GM12878 (cell line): ENCODE results near the gene RIMS1. TPM values are rescaled to one million over a fixed set of nuclear protein-coding genes. Genes with fewer than 3 reads are reported as not detected.

Source experiments
- BHLHE40 ChIP-seq, 2 experiments: fragments of 450-650 bp in 1 of 2; IDR thresholded peaks; 2 replicates each; pipeline ENCODE4 v1.6.1; 2011 to 2017; ENCODE audit warnings: low read depth in 2 of 2, borderline replicate concordance in 1 of 2, improper control_type of control experiment in 1 of 2, low read length in 1 of 2, mild to moderate bottlenecking in 1 of 2
- BMI1 ChIP-seq: fragments of 450-650 bp; IDR thresholded peaks from 2 replicates; pipeline ENCODE4 v1.6.1; 2016; ENCODE audit warnings: mild to moderate bottlenecking, moderate library complexity, borderline replicate concordance
- CHD4 ChIP-seq: fragments of 200-600 bp; sonication (generic); IDR thresholded peaks from 2 replicates; pipeline ENCODE4 v1.6.1; 2016; ENCODE audit warnings: mild to moderate bottlenecking
- CREB1 ChIP-seq: IDR thresholded peaks from 2 replicates; pipeline ENCODE4 v1.6.1; 2012; ENCODE audit warnings: low read depth, mild to moderate bottlenecking, inconsistent platforms
- ELK1 ChIP-seq: IDR thresholded peaks from 2 replicates; pipeline ENCODE4 v1.6.1; 2012; ENCODE audit warnings: low read depth, low read length, improper control_type of control experiment
- FOXM1 ChIP-seq: IDR thresholded peaks from 2 replicates; pipeline ENCODE4 v1.6.1; 2012; ENCODE audit warnings: low read depth, mild to moderate bottlenecking, inconsistent platforms, low read length, moderate library complexity
- JUNB ChIP-seq: IDR thresholded peaks from 2 replicates; pipeline ENCODE4 v1.6.1; 2016; ENCODE audit warnings: antibody characterized with exemption, mild to moderate bottlenecking
- MEF2A ChIP-seq: IDR thresholded peaks from 2 replicates; pipeline ENCODE4 v1.6.1; 2011; ENCODE audit warnings: low read depth, mild to moderate bottlenecking, low read length, moderate library complexity; ENCODE audit not compliant: insufficient read depth
- MLLT1 ChIP-seq: fragments of 450-650 bp; IDR thresholded peaks from 2 replicates; pipeline ENCODE4 v1.6.1; 2016; ENCODE audit warnings: mild to moderate bottlenecking
- NBN ChIP-seq: fragments of 450-650 bp; IDR thresholded peaks from 2 replicates; pipeline ENCODE4 v1.6.1; 2016
- NFYB ChIP-seq: IDR thresholded peaks from 2 replicates; pipeline ENCODE4 v1.6.1; 2011; ENCODE audit warnings: low read depth, mild to moderate bottlenecking, low read length, improper control_type of control experiment, moderate library complexity; ENCODE audit not compliant: insufficient read depth
- PKNOX1 ChIP-seq: fragments of 450-650 bp; IDR thresholded peaks from 2 replicates; pipeline ENCODE4 v1.6.1; 2016; ENCODE audit warnings: mild to moderate bottlenecking
- POU2F2 ChIP-seq: IDR thresholded peaks from 3 replicates; pipeline ENCODE4 v1.6.1; 2011; ENCODE audit warnings: low read depth, mild to moderate bottlenecking, low read length, borderline replicate concordance
- RAD21 ChIP-seq: IDR thresholded peaks from 2 replicates; pipeline ENCODE4 v1.6.1; 2011; ENCODE audit warnings: mild to moderate bottlenecking, low read depth, low read length, moderate library complexity; ENCODE audit not compliant: insufficient read depth
- RB1 ChIP-seq: fragments of 450-650 bp; formaldehyde crosslinking; IDR thresholded peaks from 2 replicates; pipeline ENCODE4 v1.6.1; 2017; ENCODE audit warnings: mild to moderate bottlenecking, borderline replicate concordance
- SIX5 ChIP-seq: IDR thresholded peaks from 2 replicates; pipeline ENCODE4 v1.6.1; 2011; ENCODE audit warnings: mild to moderate bottlenecking, low read depth, low read length, moderate library complexity; ENCODE audit not compliant: severe bottlenecking
- SMARCA5 ChIP-seq: fragments of 450-650 bp; IDR thresholded peaks from 2 replicates; pipeline ENCODE4 v1.6.1; 2017; ENCODE audit warnings: mild to moderate bottlenecking
- SMC3 ChIP-seq: IDR thresholded peaks from 2 replicates; pipeline ENCODE4 v1.6.1; 2011; ENCODE audit warnings: low read length, improper control_type of control experiment, borderline replicate concordance
- SRF ChIP-seq, 2 experiments: IDR thresholded peaks; 2 replicates each; pipeline ENCODE4 v1.6.1; 2011; ENCODE audit warnings: low read depth in 2 of 2, low read length in 2 of 2, mild to moderate bottlenecking in 1 of 2, moderate library complexity in 1 of 2
- TBL1XR1 ChIP-seq: IDR thresholded peaks from 2 replicates; pipeline ENCODE4 v1.6.1; 2012; ENCODE audit warnings: low read depth, low read length, improper control_type of control experiment
- ZNF384 ChIP-seq: IDR thresholded peaks from 2 replicates; pipeline ENCODE4 v1.6.1; 2012; ENCODE audit warnings: low read depth, mild to moderate bottlenecking, low read length, improper control_type of control experiment, borderline replicate concordance
- ZNF592 ChIP-seq: fragments of 450-650 bp; IDR thresholded peaks from 2 replicates; pipeline ENCODE4 v1.6.1; 2017; ENCODE audit warnings: mild to moderate bottlenecking, moderate library complexity
- polyA plus RNA-seq, 11 experiments: library from polyadenylated mRNA; depleted of rRNA in 4 of 11; unstranded in 6 of 11; stranded (reverse) in 5 of 11; fragments of >200 nt; fragmentation: Nextera tagmentation in 4 of 11; fragmentation: Illumina TruSeq in 1 of 11; extraction: Ambion mirVana in 4 of 11; extraction: Trizol in 1 of 11; gene quantifications; 1 replicate in 1 of 11; 2 replicates in 10 of 11; pipeline versions ENCODE4 v1.2.1 to v1.2.3, GENCODE V29; 2011 to 2016; ENCODE audit warnings: inconsistent platforms in 2 of 11, missing spikeins in 2 of 11, low read depth in 1 of 11
- total RNA-seq, 4 experiments: library from RNA; depleted of rRNA in 3 of 4; stranded (reverse); fragments of >200 nt in 3 of 4; fragmentation: Illumina TruSeq in 1 of 4; extraction: Trizol in 1 of 4; gene quantifications; 2 replicates each; pipeline versions ENCODE4 v1.2.1 to v1.2.3, GENCODE V29; 2013 to 2021

Gene RIMS1
- total and polyA plus RNA-seq, 10 of the 15 experiments (the other 5 are each of a cell fraction or from before 2014, with no cell fraction given): 0.05 to 0.76 (median 0.23) TPM

- TF ChIP-seq BHLHE40 (IDR thresholded peaks at IDR 0.05; ENCODE audit: borderline replicate concordance in 1 of 2, low read depth in 2 of 2, low read length in 1 of 2) (peak in 1 of 2 experiments; percentile 49; a peak in 1 of 4 replicates), CREB1 (0 out of 2 replicates have a peak, but pooled peaks have one; percentile 26), SMARCA5 (peak; percentile 96), MLLT1 (no peak), SIX5 (no peak), ZNF384 (no peak), SRF (IDR thresholded peaks at IDR 0.05; ENCODE audit: low read depth in 2 of 2, low read length in 2 of 2) (0 out of 4 replicates have a peak, but pooled peaks of 1 of the 2 experiments have one; percentile 10), FOXM1 (peak; percentile 88), ZNF592 (peak; percentile 91), TBL1XR1 (0 out of 2 replicates have a peak, but pooled peaks have one; percentile 27), POU2F2 (peak; percentile 89; the same call in 1 of the 3 replicates), ELK1 (no peak), NBN (no peak), JUNB (no peak), RAD21 (peak; percentile 98), PKNOX1 (no peak), RB1 (0 out of 2 replicates have a peak, but pooled peaks have one; percentile 75), BMI1 (0 out of 2 replicates have a peak, but pooled peaks have one; percentile 10), MEF2A (peak; percentile 64; the same call in 1 of the 2 replicates), NFYB (no peak), SMC3 (peak; percentile 100), CHD4 (no peak)
These were observed 525.7 kb downstream of the RIMS1 start (continued) for GRCh38 chr6:72411872-72412708.
